GM18519 (cell line): ENCODE data around the gene HNRNPH2.

Experiments
- ATAC-seq: cut with Tn5 transposase; IDR thresholded peaks from one replicate; pipeline ENCODE4 v1.9.1; 2021; ENCODE audit warnings: mild to moderate bottlenecking, moderate library complexity; ENCODE audit not compliant: unreplicated experiment, low FRiP score

HNRNPH2 gene, protein sequence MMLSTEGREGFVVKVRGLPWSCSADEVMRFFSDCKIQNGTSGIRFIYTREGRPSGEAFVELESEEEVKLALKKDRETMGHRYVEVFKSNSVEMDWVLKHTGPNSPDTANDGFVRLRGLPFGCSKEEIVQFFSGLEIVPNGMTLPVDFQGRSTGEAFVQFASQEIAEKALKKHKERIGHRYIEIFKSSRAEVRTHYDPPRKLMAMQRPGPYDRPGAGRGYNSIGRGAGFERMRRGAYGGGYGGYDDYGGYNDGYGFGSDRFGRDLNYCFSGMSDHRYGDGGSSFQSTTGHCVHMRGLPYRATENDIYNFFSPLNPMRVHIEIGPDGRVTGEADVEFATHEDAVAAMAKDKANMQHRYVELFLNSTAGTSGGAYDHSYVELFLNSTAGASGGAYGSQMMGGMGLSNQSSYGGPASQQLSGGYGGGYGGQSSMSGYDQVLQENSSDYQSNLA

GRCh38 chrX:101407748-101408531, at the start of gene HNRNPH2, which contains the start of gene GLA:
HNRNPH2 (plus strand) TSS chrX:101408222; CDS start chrX:101411989, 3,767 bp downstream.
GLA (minus strand) TSS chrX:101407925; CDS start chrX:101407903, 22 bp downstream.
- ATAC-seq, result peak; percentile 91

- no peak for ATAC-seq
Observed at GRCh38 chrX:101359966-101360365, 48.1 kb upstream of the HNRNPH2 start.

DNA sequence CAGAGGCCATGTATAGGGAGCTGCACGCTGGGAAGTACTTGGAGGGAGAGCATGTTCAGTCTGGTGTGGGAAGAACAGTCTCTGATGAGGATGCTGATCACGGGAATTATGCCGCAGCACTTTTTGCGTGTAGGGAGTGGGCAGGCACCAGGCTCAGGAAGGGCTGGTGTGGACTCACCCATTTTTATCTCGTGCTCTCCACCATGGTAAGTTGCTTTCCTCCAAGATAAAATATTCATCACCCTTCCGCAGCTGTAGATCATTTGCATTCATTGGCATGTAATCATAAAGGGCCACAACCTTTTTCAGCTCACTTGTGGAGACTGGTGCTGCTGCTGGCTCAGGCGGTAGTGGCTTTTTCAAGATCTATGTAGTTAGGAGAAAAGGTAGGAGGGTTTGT, 47.6 kb upstream of the HNRNPH2 start:
- ATAC-seq, result no peak

GRCh38 chrX:101362116-101362515, 45.9 kb upstream of the HNRNPH2 start:
- no peak for ATAC-seq

DNA sequence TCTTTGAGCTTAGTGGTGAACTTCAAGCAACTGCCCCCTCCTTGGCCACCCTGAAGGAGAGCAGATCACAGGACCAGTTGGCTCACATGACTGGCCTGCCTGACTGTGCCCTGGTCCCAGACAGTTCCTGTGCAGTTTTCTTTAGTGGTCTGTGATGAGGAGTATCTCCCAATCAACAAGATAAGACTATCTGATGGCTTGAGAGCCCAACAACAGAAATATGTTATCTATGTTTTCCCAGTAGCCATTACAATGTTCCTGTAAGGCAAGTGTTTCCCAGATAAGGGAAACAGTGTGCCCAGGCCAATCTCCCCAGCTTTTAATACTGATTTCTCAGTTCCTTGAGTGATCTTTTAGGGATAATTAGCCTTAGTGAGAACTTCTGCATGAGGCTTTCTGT, 45.3 kb upstream of the HNRNPH2 start:
- ATAC-seq, result no peak

- ATAC-seq, result no peak
Observed at GRCh38 chrX:101365301-101365795, 42.7 kb upstream of the HNRNPH2 start.

DNA sequence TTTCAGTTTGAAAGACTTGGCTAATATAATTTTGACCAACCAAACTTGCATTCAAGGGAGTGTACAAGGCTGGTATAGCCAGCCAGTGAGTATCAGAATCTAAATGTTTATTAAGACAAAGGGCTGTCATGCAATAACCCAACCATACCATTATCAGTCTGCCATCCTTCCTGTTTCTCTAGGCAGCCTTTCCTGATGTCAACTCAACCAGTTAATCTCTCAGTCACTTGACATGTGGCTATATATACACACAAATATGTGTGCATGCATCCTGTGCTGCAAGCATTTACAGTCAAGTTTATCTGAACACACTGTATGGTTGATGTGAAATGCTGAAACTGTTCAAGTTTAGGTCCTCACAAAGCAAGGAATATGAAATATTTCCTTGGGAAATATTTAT, 39.2 kb upstream of the HNRNPH2 start:
- no peak for ATAC-seq

DNA sequence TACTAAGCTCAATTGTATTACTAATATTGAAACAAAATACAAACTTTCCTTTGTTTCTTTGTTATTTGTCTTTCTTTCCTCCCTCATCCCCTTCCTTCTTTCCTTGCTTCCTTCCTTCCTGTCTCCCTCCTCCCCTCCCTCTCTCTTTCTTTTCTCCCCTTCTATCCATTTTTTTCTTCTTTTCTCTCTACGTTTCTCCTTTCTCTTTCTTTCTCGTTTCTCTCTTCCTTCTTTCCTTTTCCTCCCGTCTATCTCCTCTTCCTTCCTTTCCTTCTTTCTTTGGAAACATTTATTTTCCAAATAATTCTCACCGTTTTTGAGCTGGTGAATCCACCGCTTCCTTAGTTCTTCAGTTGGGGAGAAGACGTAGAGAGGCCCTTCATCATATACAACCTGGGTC, 38.3 kb upstream of the HNRNPH2 start:
- no peak for ATAC-seq

- ATAC-seq, result peak; percentile 80
Observed at GRCh38 chrX:101370888-101371504, 37.0 kb upstream of the HNRNPH2 start.

GRCh38 chrX:101377547-101377946, 30.5 kb upstream of the HNRNPH2 start:
- no peak for ATAC-seq

DNA sequence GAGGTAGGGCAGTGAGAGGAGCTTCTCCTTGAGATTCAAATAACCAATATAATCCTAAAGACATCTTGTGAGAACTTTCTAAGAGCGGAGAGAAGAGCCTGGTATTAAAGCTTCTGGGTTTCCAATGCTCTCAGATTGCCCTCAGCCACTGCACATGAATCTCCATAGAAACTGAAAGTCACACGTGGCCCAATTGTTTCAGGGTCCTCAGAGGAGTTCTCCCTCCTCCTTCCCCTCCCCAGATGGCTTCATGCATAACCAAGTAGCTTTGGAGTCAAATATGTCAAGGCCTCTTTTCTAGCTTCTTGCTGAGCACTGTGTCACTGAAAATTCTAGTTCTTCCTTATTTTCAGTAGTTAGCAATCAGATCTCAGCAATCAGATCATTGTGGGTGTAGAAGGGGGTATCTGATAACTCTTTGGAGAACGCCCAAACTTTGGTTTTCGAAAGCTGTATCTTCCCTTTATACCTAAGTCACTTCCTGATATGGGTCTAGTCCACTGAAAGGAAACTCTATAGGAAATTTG, 24.3 kb upstream of the HNRNPH2 start:
- ATAC-seq, result peak; percentile 75

DNA sequence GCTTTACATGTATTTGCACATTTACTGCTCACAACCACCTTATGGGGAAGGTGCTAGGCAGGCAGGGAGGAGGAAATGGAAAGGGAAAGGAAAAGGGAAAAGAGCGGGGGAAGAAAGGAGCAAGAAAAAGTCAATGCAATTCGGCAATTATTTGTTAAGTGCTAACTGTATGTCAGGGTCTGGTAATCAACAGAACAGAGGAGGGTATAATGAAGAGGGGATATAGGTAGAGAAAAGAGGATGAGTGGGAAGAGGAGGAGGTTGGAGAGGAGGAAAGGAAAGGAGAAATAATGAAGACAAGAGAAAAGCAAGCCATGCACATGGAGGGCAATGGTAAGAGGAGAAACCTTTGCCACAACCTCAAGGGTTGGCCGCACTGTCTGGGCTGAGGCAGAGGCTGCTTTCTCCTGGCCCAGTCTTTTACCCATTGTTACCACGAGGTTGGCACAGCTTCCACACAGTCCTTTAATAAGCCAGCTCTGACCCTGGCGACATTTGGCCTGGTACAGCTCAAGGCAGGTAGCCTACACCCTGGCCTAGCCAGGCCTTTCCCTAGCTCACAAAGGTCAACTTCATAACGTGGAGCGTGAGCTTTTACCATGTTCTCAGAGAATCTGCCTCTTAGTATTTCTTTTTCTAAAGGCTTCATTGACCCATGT, 22.9 kb upstream of the HNRNPH2 start:
- no peak for ATAC-seq

DNA sequence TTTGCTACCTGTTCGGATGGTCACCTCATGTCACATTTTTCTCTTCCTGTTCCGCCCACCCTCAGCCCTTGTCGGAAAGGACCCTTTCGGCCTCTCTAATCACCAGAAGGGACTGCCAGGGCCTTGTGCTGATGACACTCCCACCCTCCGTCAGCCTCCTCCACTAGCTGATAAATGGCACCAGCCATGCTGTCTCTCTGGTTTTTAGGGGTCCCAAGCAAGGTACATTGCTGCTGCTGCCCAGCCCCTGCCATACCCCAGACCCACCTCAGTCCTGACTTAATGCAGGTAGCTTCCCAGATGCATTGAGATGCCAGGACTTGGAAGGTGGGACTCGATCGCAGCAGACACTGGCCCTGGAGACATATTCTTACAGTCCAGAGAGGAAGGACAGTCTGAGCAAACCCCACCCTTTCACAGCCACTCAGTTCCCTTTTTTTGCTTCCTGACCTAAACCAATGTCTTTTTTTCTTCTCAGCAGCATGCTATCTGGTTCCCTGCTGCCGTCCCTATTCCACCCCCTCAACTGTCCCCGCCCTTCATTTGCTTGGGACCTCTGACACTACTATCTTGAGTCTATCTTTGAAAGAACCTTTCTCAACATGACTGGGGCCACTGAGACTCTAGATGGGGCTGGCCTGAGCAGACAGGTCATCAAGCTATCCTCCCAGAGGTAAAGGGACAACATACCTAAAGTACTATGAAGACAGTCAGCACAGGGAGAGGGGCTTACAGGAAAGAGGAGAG, 22.1 kb upstream of the HNRNPH2 start, which contains the start of gene BTK:
Gene BTK (minus strand): TSS at position 397 of the 747 bp plus-strand sequence. CDS start 10,907 bp downstream, outside the sequence.
- ATAC-seq, result peak; percentile 46

DNA sequence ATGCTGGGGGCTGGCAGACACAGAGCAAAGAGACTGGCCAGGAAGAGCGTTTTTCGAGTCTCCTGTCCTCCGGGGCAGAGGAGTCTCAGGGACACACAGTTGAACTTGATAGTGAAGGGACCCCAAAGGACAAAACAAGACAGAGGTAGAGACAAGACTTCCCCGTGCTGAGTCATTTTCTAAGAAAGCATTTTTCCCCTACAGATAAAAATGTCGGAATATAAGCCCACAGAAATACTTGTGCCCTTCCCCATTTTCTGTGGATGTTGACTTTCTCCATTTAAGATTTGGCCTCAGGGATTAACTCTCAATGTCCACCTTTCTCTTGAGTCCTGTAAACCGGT, 21.5 kb upstream of the HNRNPH2 start:
- ATAC-seq, result no peak

- ATAC-seq, result no peak
Observed at GRCh38 chrX:101388604-101389003, 19.4 kb upstream of the HNRNPH2 start.

- peak; percentile 86 for ATAC-seq
Observed at GRCh38 chrX:101390664-101391525, 17.1 kb upstream of the HNRNPH2 start, which contains the start of gene RPL36A. RPL36A (plus strand) TSS chrX:101391011; CDS start chrX:101391044, 33 bp downstream.

GRCh38 chrX:101391831-101392230, 16.2 kb upstream of the HNRNPH2 start:
- no peak for ATAC-seq
